Astrocyte (in vitro differentiated cells and primary cell): ENCODE data around the gene LAMB4.

ENCODE experiments used
- EZH2 ChIP-seq: IDR thresholded peaks from 2 replicates; pipeline ENCODE4 v1.6.1; 2012; ENCODE audit warnings: mild to moderate bottlenecking, low read length, inconsistent platforms; ENCODE audit not compliant: insufficient read depth
- TF ChIP-seq, protein P1 (sequence below): IDR thresholded peaks from 2 replicates; pipeline ENCODE4 v1.5.1; 2011; ENCODE audit warnings: low read depth, mild to moderate bottlenecking, inconsistent platforms, low read length, moderate library complexity; ENCODE audit not compliant: insufficient read depth

DNA sequence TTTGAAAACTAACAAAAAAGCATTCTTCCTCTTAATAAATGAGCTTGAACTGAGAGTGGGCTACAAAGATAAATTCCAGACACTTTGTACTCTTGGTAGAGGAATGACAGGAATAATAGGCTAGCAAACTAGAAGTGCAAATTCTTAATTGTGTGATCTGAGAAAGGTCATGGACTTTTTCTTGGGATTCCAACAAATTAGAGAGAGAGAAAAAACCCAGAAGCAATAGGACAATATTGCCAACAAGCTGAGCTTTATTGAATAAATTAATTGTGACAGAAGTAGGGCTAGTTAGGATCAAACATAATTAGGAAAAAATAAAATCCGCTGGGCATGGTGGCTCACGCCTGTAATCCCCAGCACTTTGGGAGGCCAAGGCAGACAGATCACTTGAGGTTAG, 85.8 kb downstream of the LAMB4 start:
- TF ChIP-seq, protein P1, sequence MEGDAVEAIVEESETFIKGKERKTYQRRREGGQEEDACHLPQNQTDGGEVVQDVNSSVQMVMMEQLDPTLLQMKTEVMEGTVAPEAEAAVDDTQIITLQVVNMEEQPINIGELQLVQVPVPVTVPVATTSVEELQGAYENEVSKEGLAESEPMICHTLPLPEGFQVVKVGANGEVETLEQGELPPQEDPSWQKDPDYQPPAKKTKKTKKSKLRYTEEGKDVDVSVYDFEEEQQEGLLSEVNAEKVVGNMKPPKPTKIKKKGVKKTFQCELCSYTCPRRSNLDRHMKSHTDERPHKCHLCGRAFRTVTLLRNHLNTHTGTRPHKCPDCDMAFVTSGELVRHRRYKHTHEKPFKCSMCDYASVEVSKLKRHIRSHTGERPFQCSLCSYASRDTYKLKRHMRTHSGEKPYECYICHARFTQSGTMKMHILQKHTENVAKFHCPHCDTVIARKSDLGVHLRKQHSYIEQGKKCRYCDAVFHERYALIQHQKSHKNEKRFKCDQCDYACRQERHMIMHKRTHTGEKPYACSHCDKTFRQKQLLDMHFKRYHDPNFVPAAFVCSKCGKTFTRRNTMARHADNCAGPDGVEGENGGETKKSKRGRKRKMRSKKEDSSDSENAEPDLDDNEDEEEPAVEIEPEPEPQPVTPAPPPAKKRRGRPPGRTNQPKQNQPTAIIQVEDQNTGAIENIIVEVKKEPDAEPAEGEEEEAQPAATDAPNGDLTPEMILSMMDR, result no peak
- TF ChIP-seq EZH2, result no peak
